ENCODE measurements around the gene ATG16L1.

Gene ATG16L1

DNA sequence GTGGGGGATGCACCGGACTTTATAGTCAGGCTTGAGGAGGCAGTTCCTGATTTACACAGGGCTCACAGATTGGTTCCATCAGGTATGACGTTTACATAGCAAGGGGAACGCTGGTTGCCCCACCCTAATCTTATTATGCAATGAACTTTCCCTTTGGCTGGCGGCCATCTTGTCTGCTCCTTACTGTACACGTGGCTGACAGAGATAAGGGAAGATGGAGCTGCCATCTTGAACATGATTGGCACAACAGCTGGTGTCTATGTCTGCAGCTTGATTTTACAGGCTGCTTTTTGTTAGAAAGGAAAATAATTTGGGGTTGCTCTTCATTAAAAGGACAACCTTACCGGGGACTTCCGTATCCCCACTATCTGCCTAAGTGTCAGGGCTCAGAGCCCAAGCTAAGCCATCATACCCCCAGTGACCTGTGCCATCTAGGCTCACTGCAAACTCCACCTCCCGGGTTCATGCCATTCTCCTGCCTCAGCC, 33.5 kb upstream of the ATG16L1 start:
- DNase-seq = no peak
- Histone ChIP-seq H3K27me3 (replicated peaks; ENCODE audit: insufficient read depth, low read length) (no peaks in the 10 kb centered on the region), H3K4me2 (ENCODE audit: low read depth, low read length) (no peak overlapping the region), H3F3A (ENCODE audit: insufficient read depth, low read length) (no peaks in the 10 kb centered on the region), H3K9me2 (replicated peaks; ENCODE audit: insufficient read depth, low read length) (no peaks in the 10 kb centered on the region), H3K4me3 (ENCODE audit: low read length) (no peak overlapping the region), H3K9me3 (replicated peaks; ENCODE audit: insufficient read depth, low read length) (no peaks in the 10 kb centered on the region), H3K4me1 (ENCODE audit: low read length) (no peaks in the 10 kb centered on the region), H3K9ac (ENCODE audit: low read length) (no peak overlapping the region), H2AFZ (ENCODE audit: low read length) (no peak overlapping the region), H3K79me2 (ENCODE audit: low read length) (no peaks in the 10 kb centered on the region), H3K36me3 (replicated peaks; ENCODE audit: insufficient read depth, low read length) (no peaks in the 10 kb centered on the region), H3K27ac (ENCODE audit: low read length) (no peak overlapping the region), H4K20me1 (ENCODE audit: insufficient read depth, low read length) (no peaks in the 10 kb centered on the region)
- TF ChIP-seq, protein P1, sequence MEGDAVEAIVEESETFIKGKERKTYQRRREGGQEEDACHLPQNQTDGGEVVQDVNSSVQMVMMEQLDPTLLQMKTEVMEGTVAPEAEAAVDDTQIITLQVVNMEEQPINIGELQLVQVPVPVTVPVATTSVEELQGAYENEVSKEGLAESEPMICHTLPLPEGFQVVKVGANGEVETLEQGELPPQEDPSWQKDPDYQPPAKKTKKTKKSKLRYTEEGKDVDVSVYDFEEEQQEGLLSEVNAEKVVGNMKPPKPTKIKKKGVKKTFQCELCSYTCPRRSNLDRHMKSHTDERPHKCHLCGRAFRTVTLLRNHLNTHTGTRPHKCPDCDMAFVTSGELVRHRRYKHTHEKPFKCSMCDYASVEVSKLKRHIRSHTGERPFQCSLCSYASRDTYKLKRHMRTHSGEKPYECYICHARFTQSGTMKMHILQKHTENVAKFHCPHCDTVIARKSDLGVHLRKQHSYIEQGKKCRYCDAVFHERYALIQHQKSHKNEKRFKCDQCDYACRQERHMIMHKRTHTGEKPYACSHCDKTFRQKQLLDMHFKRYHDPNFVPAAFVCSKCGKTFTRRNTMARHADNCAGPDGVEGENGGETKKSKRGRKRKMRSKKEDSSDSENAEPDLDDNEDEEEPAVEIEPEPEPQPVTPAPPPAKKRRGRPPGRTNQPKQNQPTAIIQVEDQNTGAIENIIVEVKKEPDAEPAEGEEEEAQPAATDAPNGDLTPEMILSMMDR (IDR thresholded peaks at IDR 0.05; ENCODE audit: low read length) = no peak
- no peak for TF ChIP-seq EZH2phosphoT487 (IDR thresholded peaks at IDR 0.05; ENCODE audit: low read length)
- TF ChIP-seq EZH2 (optimal IDR thresholded peaks at IDR 0.05; ENCODE audit: low read depth, low read length) = no peak

DNA sequence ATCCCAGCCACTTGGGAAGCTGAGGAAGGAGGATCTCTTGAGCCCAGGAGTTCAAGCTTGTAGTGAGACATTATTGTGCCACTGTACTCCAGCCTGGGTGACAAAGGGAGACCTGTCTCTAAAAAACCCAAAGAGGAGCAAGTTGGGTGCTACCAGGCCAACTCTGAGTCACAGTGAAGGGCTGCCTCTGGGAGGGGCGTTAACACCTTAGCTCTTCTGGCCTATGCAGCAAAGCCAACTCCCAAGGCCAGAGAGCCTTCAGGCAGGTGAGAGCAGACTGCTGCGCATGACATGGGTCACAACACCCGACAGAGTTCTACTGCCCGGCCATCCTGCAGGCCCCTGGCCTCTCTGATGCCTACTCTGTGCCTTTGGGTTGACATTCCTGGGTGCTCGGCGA, 32.6 kb upstream of the ATG16L1 start:
- H3K4me3 ChIP-seq (ENCODE audit: low read length) = no peak overlapping the region
- no peak overlapping the region for H3K4me2 ChIP-seq (ENCODE audit: low read depth, low read length)
- H3K27ac ChIP-seq (ENCODE audit: low read length) = no peak overlapping the region
- no peaks in the 10 kb centered on the region for H3K4me1 ChIP-seq (ENCODE audit: low read length)
- H3K27me3 ChIP-seq (replicated peaks; ENCODE audit: insufficient read depth, low read length) = no peaks in the 10 kb centered on the region
- no peak overlapping the region for H2AFZ ChIP-seq (ENCODE audit: low read length)
- TF ChIP-seq, protein P1 (IDR thresholded peaks at IDR 0.05; ENCODE audit: low read length) = no peak
- TF ChIP-seq EZH2 (optimal IDR thresholded peaks at IDR 0.05; ENCODE audit: low read depth, low read length) (no peak), EZH2phosphoT487 (IDR thresholded peaks at IDR 0.05; ENCODE audit: low read length) (no peak)
- no peaks in the 10 kb centered on the region for H3K9me3 ChIP-seq (replicated peaks; ENCODE audit: insufficient read depth, low read length)
- H4K20me1 ChIP-seq (ENCODE audit: insufficient read depth, low read length) = no peaks in the 10 kb centered on the region
- H3K9ac ChIP-seq (ENCODE audit: low read length) = no peak overlapping the region
- H3K36me3 ChIP-seq (replicated peaks; ENCODE audit: insufficient read depth, low read length) = no peaks in the 10 kb centered on the region
- H3K9me2 ChIP-seq (replicated peaks; ENCODE audit: insufficient read depth, low read length) = no peaks in the 10 kb centered on the region
- H3K79me2 ChIP-seq (ENCODE audit: low read length) = no peaks in the 10 kb centered on the region
- no peaks in the 10 kb centered on the region for H3F3A ChIP-seq (ENCODE audit: insufficient read depth, low read length)
- no peak for DNase-seq

DNA sequence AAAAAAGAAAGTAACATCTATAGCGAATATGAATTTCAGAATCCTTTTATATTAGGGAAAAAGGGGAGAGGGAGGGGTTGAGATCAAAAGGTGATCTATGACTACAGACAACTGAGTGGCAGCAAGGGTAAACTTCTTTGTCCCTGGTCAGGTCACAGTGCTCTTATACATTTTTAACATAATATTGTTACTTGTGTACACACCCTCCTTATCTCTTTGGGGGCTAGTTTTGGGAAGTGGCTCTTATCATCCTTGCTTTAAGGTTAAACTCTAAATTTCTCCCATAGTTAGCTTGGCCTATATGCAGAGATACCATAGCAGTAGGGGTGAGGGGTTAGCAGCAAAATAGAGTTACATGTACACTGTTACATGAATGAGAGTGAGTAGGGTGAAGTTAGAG, 31.6 kb upstream of the ATG16L1 start:
- Histone ChIP-seq H4K20me1 (ENCODE audit: insufficient read depth, low read length) (no peaks in the 10 kb centered on the region), H3K9me3 (replicated peaks; ENCODE audit: insufficient read depth, low read length) (no peaks in the 10 kb centered on the region), H3K27me3 (replicated peaks; ENCODE audit: insufficient read depth, low read length) (no peaks in the 10 kb centered on the region), H3K36me3 (replicated peaks; ENCODE audit: insufficient read depth, low read length) (no peaks in the 10 kb centered on the region), H3K9me2 (replicated peaks; ENCODE audit: insufficient read depth, low read length) (no peaks in the 10 kb centered on the region), H3K4me1 (ENCODE audit: low read length) (no peaks in the 10 kb centered on the region), H3K79me2 (ENCODE audit: low read length) (no peaks in the 10 kb centered on the region), H3K4me3 (ENCODE audit: low read length) (no peak overlapping the region), H3K9ac (ENCODE audit: low read length) (no peak overlapping the region), H3F3A (ENCODE audit: insufficient read depth, low read length) (no peaks in the 10 kb centered on the region), H3K4me2 (ENCODE audit: low read depth, low read length) (no peak overlapping the region), H3K27ac (ENCODE audit: low read length) (no peak overlapping the region), H2AFZ (ENCODE audit: low read length) (no peak overlapping the region)
- TF ChIP-seq EZH2 (optimal IDR thresholded peaks at IDR 0.05; ENCODE audit: low read depth, low read length) (no peak), EZH2phosphoT487 (IDR thresholded peaks at IDR 0.05; ENCODE audit: low read length) (no peak)
- TF ChIP-seq, protein P1 (IDR thresholded peaks at IDR 0.05; ENCODE audit: low read length) = no peak
- no peak for DNase-seq

All from MM.1S (cell line).